C4-2B (cell line): ENCODE measurements around the gene CIART.

Experiments used
- CTCF ChIP-seq: fragments of 450-650 bp; conservative IDR thresholded peaks from 2 replicates; pipeline ENCODE4 v1.5.1; 2017; ENCODE audit warnings: mild to moderate bottlenecking
- ZFX ChIP-seq: fragments of 450-650 bp; IDR thresholded peaks from 2 replicates; pipeline ENCODE4 v1.6.1; 2017

GRCh38 chr1:150283260-150283659, 906 bp downstream of the CIART start:
- TF ChIP-seq CTCF = no peak
- no peak for TF ChIP-seq ZFX
